Activated gamma-delta T cell treated with anti-CD3 and anti-CD28 coated beads, Interleukin-2, amount 50 U/mL, for 16 hours (primary cell): ENCODE measurements around the gene ADAD1.
"Not testable (repeated sequence)": the region's sequence is repeated elsewhere in the genome, so short reads cannot be mapped to it uniquely, and the experiment has no call there.

ENCODE experiments used
- DNase-seq: peaks from one replicate; pipeline ENCODE4 v3.0.0-alpha.2; 2020; ENCODE audit warnings: low read depth

The ADAD1 gene

GRCh38 chr4:122378711-122379110 is at the start of gene ADAD1:
Gene ADAD1 (plus strand): TSS chr4:122379011. CDS start chr4:122380070, 1,059 bp downstream.
- DNase-seq, result no peak

DNA sequence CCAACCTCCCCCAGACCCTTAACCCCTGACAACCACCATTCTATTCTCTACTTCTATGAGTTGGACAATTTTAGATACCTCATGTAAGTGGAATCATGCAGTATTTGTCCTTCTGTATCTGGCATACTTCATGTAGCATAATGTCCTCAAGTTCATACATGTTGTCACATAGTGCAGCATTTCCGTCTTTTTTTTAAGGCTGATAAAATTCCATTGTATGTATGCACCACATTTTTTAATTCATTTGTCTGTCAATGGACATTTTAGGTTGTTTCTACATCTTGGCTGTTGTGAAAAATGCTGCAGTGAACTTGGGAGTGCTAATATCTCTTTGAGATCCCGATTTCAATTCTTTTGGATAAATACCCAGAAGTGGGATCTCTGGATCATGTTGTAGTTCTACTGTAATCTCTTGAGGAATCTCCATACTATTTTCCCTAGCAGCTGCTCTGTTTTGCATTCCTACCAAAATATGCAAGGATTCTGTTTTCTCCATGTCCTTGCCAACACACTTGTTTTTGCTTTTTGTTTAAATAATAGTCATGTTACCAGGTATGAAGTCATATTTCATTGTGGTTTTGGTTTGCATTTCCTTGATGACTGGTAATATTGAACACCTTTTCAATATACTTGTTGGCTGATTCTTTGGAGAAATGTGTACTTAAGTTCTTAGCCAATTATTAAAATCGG is 48.8 kb upstream of the ADAD1 start:
- no peak for DNase-seq

DNA sequence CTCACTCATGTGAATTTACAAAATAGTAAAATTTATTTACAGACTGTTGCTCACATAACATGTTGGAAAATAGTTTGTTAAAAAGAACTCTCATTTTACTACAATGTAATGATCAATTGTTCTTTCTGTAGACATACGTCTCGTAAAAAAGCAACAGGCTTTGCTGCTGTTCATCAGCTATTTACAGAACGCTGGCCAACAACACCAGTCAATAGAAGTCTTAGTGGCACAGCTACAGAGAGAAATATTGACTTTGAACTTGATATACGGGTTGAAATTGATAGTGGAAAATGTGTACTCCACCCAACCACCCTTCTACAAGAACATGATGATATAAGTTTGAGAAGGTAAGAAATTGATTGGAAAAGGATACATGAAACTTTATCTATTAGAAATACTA is 47.6 kb upstream of the ADAD1 start:
- no peak for DNase-seq

DNA sequence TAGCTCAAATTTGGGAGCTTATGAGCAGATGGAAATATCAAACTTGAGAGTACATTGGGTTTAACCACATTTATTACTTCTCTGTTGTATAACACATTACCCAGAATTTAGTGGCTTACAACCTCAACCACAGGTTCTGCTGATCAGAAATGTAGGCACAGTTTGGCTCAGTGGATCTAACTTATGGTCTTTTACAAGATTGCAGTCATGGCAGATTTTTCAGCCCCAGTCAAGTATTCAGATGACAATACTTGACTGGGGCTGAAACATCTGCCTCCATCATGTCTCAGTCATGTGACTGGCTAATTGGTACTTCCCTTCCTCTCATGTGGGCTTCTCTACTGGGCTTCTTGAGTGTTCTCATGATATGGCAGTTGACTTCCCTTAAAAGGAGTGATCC is 44.0 kb upstream of the ADAD1 start:
- DNase-seq, result no peak

DNA sequence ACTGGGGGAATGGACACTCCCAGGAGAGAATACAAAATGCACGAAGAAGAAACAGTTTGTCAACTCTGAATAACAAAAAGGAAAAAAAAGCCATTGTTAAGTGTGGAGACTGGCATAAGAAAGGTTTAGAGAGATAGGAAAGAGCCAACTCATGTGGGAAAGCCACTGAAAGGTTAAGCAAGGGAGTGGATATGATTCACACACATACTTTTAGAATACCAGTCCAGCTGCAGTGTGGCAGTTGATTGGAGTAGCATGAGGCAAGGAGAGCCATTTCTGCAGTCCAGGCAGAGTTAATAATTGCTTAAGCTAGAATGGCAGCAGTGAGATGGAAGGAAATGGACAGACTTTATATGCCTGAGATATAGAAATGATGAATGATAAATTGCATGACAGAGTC is 36.9 kb upstream of the ADAD1 start:
- no peak for DNase-seq

DNA sequence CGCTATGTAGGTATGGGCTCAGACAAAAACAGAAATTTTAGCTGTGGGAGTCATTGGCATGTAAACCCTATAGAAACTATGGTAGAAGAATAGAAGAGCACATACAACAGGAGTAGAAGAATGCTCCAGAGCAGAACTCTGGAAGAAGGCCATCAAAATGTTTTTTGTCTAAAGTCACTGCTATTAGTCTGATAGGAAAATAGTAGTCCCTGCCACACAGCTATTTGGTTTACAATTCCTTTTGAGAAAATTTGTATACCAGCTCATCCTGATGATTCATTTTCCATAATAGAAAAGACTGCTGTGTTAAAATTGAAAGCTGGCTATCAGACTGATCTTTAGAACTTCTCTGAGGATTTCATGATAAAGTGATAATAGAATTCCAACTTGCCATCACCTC is 32.8 kb upstream of the ADAD1 start:
- DNase-seq, result no peak

GRCh38 chr4:122346503-122346902 is 32.3 kb upstream of the ADAD1 start:
- DNase-seq, result no peak

GRCh38 chr4:122356317-122356808 is 22.4 kb upstream of the ADAD1 start:
- no peak for DNase-seq

DNA sequence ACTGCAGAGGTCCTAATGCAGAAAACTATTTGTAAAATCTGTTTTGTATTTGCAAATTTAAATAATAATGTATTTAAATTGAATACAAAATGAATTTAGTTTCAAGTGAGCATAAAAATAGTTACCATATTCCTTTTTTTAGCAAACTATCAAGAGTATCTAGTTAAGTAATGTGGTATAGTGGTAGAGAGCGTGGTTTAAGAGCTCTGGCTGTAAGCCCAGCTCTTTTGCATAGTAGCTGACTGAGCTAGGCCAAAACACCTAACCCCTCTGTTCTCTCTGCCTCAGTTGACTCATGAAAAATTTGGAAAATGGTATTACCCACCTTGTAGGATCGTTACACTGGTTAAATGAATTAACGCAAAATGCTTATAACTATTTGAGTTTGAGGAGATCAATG is 18.1 kb upstream of the ADAD1 start:
- DNase-seq, result no peak

GRCh38 chr4:122364700-122365404 is 14.0 kb upstream of the ADAD1 start:
- DNase-seq, result no peak

- DNase-seq, result not testable (repeated sequence)
Measured at GRCh38 chr4:122368786-122369185, 10.0 kb upstream of the ADAD1 start.

DNA sequence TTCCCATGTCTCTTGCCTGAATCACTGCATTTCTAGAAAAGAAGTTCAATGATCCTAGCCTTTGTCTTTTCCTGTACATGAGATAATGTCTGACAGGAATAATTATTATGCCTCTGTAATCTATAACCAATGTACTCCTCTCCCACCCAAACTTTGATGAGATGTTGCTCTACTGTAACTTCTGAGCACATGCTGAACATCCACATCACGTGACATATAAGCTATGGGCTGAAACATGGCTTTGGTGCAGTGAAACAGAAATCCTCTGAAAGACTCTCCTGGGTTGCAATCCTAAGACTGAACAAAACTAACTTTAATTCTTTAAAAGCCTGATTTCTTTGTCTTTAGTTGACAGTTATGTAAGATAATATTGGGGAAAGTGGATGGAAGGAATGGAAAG is 1.5 kb upstream of the ADAD1 start:
- no peak for DNase-seq

GRCh38 chr4:122379239-122379638 is 428 bp downstream of the ADAD1 start:
- DNase-seq, result no peak

- no peak for DNase-seq
Measured at GRCh38 chr4:122383341-122383740, 4.5 kb downstream of the ADAD1 start.

GRCh38 chr4:122384245-122384644 is 5.4 kb downstream of the ADAD1 start:
- no peak for DNase-seq

GRCh38 chr4:122393276-122393675 is 14.5 kb downstream of the ADAD1 start:
- DNase-seq, result no peak

DNA sequence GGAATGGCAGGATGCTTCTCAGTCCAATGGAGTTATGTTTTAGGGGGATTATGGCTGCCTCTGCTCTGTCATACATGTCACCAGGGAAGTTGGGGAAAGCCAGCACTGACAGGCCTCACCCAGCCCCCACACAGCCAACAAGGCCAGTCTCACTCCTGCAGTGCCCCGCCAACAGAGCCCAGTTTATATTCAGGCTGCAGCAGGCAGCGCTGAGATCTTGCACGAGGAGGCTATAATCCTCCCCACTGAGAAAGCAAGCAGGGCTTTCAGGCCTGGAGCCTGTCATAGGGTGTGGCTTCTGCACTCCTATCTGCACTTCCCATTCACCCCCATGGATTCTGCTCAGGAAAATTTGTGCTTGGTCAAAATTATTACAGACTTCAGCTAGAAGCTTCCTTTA is 25.1 kb downstream of the ADAD1 start:
- no peak for DNase-seq

DNA sequence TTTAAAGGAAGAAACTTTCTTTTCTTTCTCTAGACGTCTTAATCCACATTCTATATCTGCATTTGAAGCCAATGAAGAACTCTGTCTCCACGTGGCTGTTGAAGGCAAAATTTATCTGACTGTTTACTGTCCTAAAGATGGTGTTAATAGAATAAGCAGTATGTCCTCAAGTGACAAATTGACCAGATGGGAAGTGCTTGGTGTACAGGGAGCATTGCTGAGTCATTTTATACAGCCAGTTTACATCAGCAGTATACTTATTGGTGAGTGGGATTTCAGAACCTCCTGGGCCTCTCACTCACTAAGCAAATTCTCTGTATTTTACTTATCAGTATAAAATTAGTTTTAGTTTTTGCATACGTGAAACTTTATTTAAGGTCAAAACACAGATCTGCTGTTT is 33.7 kb downstream of the ADAD1 start:
- DNase-seq, result no peak

DNA sequence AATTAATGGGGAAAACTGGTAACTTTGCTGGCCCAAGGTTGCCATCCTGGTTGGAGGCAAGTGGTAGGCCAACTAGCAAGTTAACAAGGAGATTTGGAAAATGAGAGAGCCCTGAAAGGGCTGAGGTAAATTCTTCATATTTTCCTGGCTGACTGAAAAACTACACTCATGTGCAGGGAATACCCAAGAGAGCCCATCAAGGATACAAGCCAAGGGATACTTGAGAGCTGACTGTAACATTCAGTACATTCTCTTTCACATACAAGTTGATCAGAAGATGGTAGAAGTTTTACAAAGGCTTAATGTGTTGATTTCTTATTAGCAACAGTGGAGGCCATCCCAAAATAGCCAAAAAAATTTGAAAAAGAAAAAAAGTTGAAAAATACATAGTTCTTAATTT is 44.4 kb downstream of the ADAD1 start:
- DNase-seq, result no peak

DNA sequence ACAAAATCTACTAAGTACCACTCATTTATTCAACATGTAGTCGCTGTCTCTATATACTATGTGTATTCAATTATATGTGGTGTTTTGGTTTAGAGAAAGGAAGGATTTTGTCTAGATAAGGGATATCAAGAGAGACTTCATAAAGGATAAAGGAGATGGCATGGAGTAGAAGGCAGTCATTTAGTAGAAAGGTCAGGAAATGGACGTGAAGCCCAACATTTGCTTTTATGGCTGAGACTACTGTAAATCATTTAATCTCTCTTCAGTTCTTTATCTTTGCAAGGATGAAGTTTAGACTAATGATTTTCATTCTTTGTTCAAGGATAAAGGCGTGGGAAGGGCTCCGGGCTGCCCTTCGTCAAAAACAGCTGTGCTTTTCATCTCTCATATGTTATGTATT is 52.5 kb downstream of the ADAD1 start:
- DNase-seq, result no peak

DNA sequence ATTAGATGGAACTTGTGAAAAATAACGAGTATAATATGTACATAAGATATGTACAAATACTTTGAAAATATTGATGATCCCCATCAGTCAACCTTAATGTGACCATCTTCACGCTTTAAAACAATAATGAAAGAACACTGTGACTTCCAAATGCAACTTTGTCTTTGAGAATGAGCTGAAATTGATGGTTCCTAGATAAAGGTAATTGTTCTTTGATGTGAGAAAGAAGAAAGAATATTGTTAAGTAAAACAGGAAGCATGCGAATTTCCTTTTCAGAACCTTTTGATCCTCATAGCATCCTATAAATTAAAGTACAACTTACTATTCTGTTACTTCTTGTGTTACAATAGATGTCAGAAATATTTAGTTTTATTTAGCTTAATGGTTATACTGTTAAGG is 55.5 kb downstream of the ADAD1 start:
- DNase-seq, result no peak

DNA sequence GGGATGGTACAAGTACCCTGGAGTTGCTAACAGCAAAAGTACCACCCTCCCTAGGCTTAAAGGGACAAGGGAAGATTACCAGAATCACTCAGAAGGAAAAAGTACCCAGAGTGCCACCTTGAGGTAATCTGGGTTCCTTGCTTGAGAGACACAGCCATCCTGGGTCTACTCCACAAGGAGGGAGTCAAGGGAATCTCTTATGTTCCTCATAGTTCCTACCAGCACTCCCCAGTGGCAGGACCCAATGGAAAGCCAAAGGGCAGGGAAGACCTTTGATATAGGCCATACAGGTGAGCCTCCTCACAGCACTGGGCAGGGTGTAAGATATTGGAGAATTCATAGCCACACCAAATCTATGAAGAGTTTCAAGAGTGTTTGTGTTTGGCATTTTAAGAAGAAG is 72.0 kb downstream of the ADAD1 start:
- DNase-seq, result no peak

DNA sequence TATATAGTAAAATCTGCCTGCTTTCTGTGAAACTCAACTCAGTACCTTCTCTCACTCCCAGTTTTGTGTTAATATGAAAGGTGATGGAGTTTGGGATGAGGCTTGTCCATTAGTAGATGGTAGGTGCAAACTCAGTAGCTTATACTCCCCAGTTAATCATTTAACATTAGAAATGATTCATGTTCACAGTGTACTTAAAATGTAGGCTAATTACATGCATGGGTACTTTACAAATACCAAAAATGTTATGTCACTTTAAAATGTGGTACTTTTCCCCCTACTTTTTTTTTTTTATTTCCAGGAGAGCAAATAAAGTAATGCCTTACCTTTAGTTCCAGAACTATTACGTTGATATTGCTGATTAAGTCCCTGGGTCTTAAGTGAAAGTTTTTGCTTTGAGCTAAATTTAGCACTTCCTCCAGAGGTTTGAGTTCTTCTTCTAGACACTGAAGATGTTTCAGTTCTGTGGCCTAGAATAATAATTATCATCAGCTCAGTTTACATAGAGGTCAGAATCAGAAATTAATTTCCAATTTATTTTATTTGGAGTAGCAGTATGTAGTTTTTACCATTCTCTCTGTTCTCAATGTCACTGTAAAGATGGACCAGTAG is 74.7 kb downstream of the ADAD1 start:
- no peak for DNase-seq
